SK-N-SH treated with all-trans-retinoic acid at 6 μM for 48 hours (cell line): ENCODE measurements around the gene SETD1A.

Experiments
- CSDC2 ChIP-seq: fragments of 250-450 bp; sonication (Bioruptor Pico); IDR thresholded peaks from 2 replicates; pipeline ENCODE4 v1.5.0; 2020; ENCODE audit warnings: mild to moderate bottlenecking, moderate library complexity
- POU6F1 ChIP-seq: fragments of 250-450 bp; sonication (Bioruptor Pico); IDR thresholded peaks from 2 replicates; pipeline ENCODE4 v1.8.0; 2021; ENCODE audit warnings: low read depth, mild to moderate bottlenecking, moderate library complexity, borderline replicate concordance
- TCF4 ChIP-seq: fragments of 250-450 bp; sonication (Bioruptor Pico); IDR thresholded peaks from 2 replicates; pipeline ENCODE4 v1.8.0; 2021; ENCODE audit warnings: mild to moderate bottlenecking, moderate library complexity, borderline replicate concordance
- TF ChIP-seq, protein P1 (sequence below): fragments of 250-450 bp; sonication (Bioruptor Pico); IDR thresholded peaks from 2 replicates; pipeline ENCODE4 v1.5.1; 2021; ENCODE audit warnings: mild to moderate bottlenecking, moderate library complexity

GRCh38 chr16:30980023-30980371, 22.4 kb downstream of the SETD1A start:
- TF ChIP-seq, protein P1, sequence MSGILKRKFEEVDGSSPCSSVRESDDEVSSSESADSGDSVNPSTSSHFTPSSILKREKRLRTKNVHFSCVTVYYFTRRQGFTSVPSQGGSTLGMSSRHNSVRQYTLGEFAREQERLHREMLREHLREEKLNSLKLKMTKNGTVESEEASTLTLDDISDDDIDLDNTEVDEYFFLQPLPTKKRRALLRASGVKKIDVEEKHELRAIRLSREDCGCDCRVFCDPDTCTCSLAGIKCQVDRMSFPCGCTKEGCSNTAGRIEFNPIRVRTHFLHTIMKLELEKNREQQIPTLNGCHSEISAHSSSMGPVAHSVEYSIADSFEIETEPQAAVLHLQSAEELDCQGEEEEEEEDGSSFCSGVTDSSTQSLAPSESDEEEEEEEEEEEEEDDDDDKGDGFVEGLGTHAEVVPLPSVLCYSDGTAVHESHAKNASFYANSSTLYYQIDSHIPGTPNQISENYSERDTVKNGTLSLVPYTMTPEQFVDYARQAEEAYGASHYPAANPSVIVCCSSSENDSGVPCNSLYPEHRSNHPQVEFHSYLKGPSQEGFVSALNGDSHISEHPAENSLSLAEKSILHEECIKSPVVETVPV (CRISPR knock-in tag) = no peak
- TF ChIP-seq CSDC2 (CRISPR knock-in tag) (no peak), POU6F1 (CRISPR knock-in tag) (no peak), TCF4 (CRISPR knock-in tag) (no peak)
